ENCODE results near the gene LAMB1.

DNA sequence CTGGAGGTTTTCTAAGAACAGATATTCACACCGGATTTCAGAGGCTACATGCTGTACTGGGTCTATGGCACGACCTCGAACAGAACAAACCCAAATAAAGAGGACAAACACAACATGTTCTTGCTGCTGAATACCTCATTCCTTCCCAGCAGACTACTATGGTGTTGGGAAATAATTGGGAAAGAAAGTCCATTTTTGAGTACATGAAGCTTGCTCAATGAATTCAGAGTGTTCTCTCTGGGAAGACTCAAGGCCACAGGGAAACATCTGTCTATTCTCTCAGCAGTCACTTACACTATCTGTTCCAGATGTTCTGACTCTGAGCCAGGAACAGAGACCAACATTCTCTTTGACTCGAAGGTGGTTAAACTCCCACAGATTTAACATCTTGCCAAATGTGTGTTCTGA is 30.9 kb downstream of the LAMB1 start:
- TF ChIP-seq, protein P1, sequence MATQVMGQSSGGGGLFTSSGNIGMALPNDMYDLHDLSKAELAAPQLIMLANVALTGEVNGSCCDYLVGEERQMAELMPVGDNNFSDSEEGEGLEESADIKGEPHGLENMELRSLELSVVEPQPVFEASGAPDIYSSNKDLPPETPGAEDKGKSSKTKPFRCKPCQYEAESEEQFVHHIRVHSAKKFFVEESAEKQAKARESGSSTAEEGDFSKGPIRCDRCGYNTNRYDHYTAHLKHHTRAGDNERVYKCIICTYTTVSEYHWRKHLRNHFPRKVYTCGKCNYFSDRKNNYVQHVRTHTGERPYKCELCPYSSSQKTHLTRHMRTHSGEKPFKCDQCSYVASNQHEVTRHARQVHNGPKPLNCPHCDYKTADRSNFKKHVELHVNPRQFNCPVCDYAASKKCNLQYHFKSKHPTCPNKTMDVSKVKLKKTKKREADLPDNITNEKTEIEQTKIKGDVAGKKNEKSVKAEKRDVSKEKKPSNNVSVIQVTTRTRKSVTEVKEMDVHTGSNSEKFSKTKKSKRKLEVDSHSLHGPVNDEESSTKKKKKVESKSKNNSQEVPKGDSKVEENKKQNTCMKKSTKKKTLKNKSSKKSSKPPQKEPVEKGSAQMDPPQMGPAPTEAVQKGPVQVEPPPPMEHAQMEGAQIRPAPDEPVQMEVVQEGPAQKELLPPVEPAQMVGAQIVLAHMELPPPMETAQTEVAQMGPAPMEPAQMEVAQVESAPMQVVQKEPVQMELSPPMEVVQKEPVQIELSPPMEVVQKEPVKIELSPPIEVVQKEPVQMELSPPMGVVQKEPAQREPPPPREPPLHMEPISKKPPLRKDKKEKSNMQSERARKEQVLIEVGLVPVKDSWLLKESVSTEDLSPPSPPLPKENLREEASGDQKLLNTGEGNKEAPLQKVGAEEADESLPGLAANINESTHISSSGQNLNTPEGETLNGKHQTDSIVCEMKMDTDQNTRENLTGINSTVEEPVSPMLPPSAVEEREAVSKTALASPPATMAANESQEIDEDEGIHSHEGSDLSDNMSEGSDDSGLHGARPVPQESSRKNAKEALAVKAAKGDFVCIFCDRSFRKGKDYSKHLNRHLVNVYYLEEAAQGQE (IDR thresholded peaks at IDR 0.05; ENCODE audit: borderline replicate concordance), result no peak
- TF ChIP-seq, protein P2, sequence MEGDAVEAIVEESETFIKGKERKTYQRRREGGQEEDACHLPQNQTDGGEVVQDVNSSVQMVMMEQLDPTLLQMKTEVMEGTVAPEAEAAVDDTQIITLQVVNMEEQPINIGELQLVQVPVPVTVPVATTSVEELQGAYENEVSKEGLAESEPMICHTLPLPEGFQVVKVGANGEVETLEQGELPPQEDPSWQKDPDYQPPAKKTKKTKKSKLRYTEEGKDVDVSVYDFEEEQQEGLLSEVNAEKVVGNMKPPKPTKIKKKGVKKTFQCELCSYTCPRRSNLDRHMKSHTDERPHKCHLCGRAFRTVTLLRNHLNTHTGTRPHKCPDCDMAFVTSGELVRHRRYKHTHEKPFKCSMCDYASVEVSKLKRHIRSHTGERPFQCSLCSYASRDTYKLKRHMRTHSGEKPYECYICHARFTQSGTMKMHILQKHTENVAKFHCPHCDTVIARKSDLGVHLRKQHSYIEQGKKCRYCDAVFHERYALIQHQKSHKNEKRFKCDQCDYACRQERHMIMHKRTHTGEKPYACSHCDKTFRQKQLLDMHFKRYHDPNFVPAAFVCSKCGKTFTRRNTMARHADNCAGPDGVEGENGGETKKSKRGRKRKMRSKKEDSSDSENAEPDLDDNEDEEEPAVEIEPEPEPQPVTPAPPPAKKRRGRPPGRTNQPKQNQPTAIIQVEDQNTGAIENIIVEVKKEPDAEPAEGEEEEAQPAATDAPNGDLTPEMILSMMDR (IDR thresholded peaks at IDR 0.05; ENCODE audit: poor library complexity, severe bottlenecking), result no peak
- TF ChIP-seq EZH2 (IDR thresholded peaks at IDR 0.05; ENCODE audit: borderline replicate concordance, insufficient read depth, low read length, poor library complexity, severe bottlenecking) (no peak), MXI1 (conservative IDR thresholded peaks at IDR 0.05; ENCODE audit: poor library complexity, severe bottlenecking) (no peak), TAF1 (IDR thresholded peaks at IDR 0.05; ENCODE audit: low read depth) (no peak), POLR2AphosphoS5 (IDR thresholded peaks at IDR 0.05) (no peak), RAD21 (conservative IDR thresholded peaks at IDR 0.05) (no peak), SMC3 (conservative IDR thresholded peaks at IDR 0.05; ENCODE audit: poor library complexity) (no peak)

Data from neural cell (in vitro differentiated cells).